PC-3 (cell line): ENCODE data around the gene GPX4.

Experiments used
- CTCF ChIP-seq: fragments of 300-600 bp; sonication (generic); conservative IDR thresholded peaks from 2 replicates; pipeline ENCODE4 v1.5.1; 2017; ENCODE audit warnings: antibody characterized with exemption, low read depth, mild to moderate bottlenecking, low read length
- EZH2 ChIP-seq: fragments of 300-600 bp; sonication (generic); IDR thresholded peaks from one replicate; pipeline ENCODE4 v1.6.1; 2017; ENCODE audit warnings: antibody characterized with exemption, mild to moderate bottlenecking, low read length; ENCODE audit not compliant: unreplicated experiment

- no peak for TF ChIP-seq EZH2
- TF ChIP-seq CTCF, result no peak
Measured at GRCh38 chr19:1144741-1145140, 40.9 kb downstream of the GPX4 start.
